Thymus (tissue), 11 donors: ENCODE measurements around the gene ZNF519. TPM values are rescaled to one million over a fixed set of nuclear protein-coding genes. Genes with fewer than 3 reads are reported as not detected.
"Not testable (repeated sequence)": the region's sequence is repeated elsewhere in the genome, so short reads cannot be mapped to it uniquely, and the experiment has no call there.

ENCODE experiments used
- DNase-seq, 9 donors: peaks; one replicate each; pipeline ENCODE4 v3.0.0-alpha.2; 2013; ENCODE audit warnings: low spot score in 9 of 9, low read depth in 6 of 9, missing footprints in 1 of 9
- H3K27ac ChIP-seq, 2 donors: one replicate each; pipeline ENCODE4 v1.5.1; 2013; ENCODE audit warnings: control low read depth in 1 of 2, low read depth in 1 of 2, low read length in 1 of 2, mild to moderate bottlenecking in 1 of 2, moderate library complexity in 1 of 2
- H3K27me3 ChIP-seq, 2 donors: one replicate each; pipeline ENCODE4 v1.5.1; 2013; ENCODE audit warnings: low read length in 1 of 2; ENCODE audit not compliant: control insufficient read depth in 2 of 2, insufficient read depth in 1 of 2
- H3K36me3 ChIP-seq, 2 donors: one replicate each; pipeline ENCODE4 v1.5.1; 2013; ENCODE audit warnings: low read length in 1 of 2, mild to moderate bottlenecking in 1 of 2, moderate library complexity in 1 of 2; ENCODE audit not compliant: control insufficient read depth in 2 of 2, insufficient read depth in 2 of 2
- H3K4me1 ChIP-seq, 2 donors: one replicate each; pipeline ENCODE4 v1.5.1; 2013; ENCODE audit warnings: low read length in 2 of 2; ENCODE audit not compliant: control insufficient read depth in 2 of 2, insufficient read depth in 2 of 2
- H3K4me3 ChIP-seq, 2 donors: one replicate each; pipeline ENCODE4 v1.5.1; 2013; ENCODE audit warnings: low read length in 2 of 2, control low read depth in 1 of 2, mild to moderate bottlenecking in 1 of 2
- H3K9me3 ChIP-seq, 2 donors: one replicate each; pipeline ENCODE4 v1.5.1; 2013; ENCODE audit warnings: low read length in 1 of 2, mild to moderate bottlenecking in 1 of 2; ENCODE audit not compliant: control insufficient read depth in 2 of 2, insufficient read depth in 1 of 2
- WGBS: extraction: QIAGEN DNeasy Blood & Tissue Kit; methylation state at CpG from one replicate; pipeline ENCODE4 v1.1.7; 2013; 5-methylcytosine and 5-hydroxymethylcytosine counted together
- polyA plus RNA-seq: library from polyadenylated mRNA; stranded (reverse); fragments of 200-250 nt; gene quantifications from one replicate; pipeline ENCODE4 v1.2.3, GENCODE V29; 2013
- total RNA-seq: library from RNA; stranded (reverse); fragments of 120-200 nt; gene quantifications from one replicate; pipeline ENCODE4 v1.2.4, GENCODE V29; 2013
- donor health status: healthy.

The ZNF519 gene
- total and polyA plus RNA-seq, 2 donors: 2.8 to 7.7 TPM

GRCh38 chr18:14149121-14149850, 17.1 kb upstream of the ZNF519 start:
- not testable (repeated sequence) for H3K9me3 ChIP-seq, H3K4me3 ChIP-seq, H3K27me3 ChIP-seq, H3K36me3 ChIP-seq, H3K27ac ChIP-seq, DNase-seq, H3K4me1 ChIP-seq
- WGBS: 90% methylated on average over 9 of the region's 9 CpGs

GRCh38 chr18:14147935-14148865, 16.0 kb upstream of the ZNF519 start:
- H3K9me3 ChIP-seq, H3K4me1 ChIP-seq, DNase-seq, H3K36me3 ChIP-seq, H3K27me3 ChIP-seq, H3K4me3 ChIP-seq, H3K27ac ChIP-seq: not testable (repeated sequence)
- 90% methylated on average over 24 of the region's 24 CpGs for whole genome bisulfite sequencing

GRCh38 chr18:14146771-14147170, 14.5 kb upstream of the ZNF519 start:
- not testable (repeated sequence) for H3K9me3 ChIP-seq, H3K4me1 ChIP-seq, H3K27ac ChIP-seq, DNase-seq, H3K36me3 ChIP-seq, H3K27me3 ChIP-seq, H3K4me3 ChIP-seq
- WGBS: 96% methylated on average over 23 of the region's 23 CpGs

GRCh38 chr18:14145581-14146338, 13.5 kb upstream of the ZNF519 start:
- not testable (repeated sequence) for H3K27ac ChIP-seq, H3K36me3 ChIP-seq, H3K4me1 ChIP-seq, DNase-seq, H3K9me3 ChIP-seq, H3K27me3 ChIP-seq, H3K4me3 ChIP-seq
- WGBS: 87% methylated on average over 18 of the region's 19 CpGs

- not testable (repeated sequence) for H3K27ac ChIP-seq, H3K4me1 ChIP-seq, H3K9me3 ChIP-seq, H3K4me3 ChIP-seq, H3K27me3 ChIP-seq, DNase-seq, H3K36me3 ChIP-seq
- 99% methylated on average over 6 of the region's 6 CpGs for WGBS
Measured at GRCh38 chr18:14145021-14145420, 12.8 kb upstream of the ZNF519 start.

GRCh38 chr18:14144628-14144895, 12.3 kb upstream of the ZNF519 start:
- Histone ChIP-seq H3K36me3 (no peaks in the 10 kb centered on the region), H3K4me3 (no peak overlapping the region), H3K4me1 (no peaks in the 10 kb centered on the region), H3K27ac (no peak overlapping the region), H3K27me3 (no peaks in the 10 kb centered on the region), H3K9me3 (no peaks in the 10 kb centered on the region)
- WGBS: 90% methylated on average over 6 of the region's 6 CpGs
- no peak for DNase-seq

- DNase-seq, H3K4me3 ChIP-seq: not testable (repeated sequence)
- 95% methylated on average over 15 of the region's 16 CpGs for WGBS
Measured at GRCh38 chr18:14143871-14144627, 11.8 kb upstream of the ZNF519 start.

GRCh38 chr18:14143396-14143795, 11.2 kb upstream of the ZNF519 start:
- not testable (repeated sequence) for H3K36me3 ChIP-seq, H3K4me1 ChIP-seq, H3K9me3 ChIP-seq, H3K4me3 ChIP-seq, H3K27ac ChIP-seq, DNase-seq, H3K27me3 ChIP-seq
- 93% methylated on average over 15 of the region's 17 CpGs for WGBS

More at GRCh38 chr18:14143871-14144627, 11.8 kb upstream of the ZNF519 start:
- not testable (repeated sequence) for H3K27ac ChIP-seq, H3K36me3 ChIP-seq, H3K4me1 ChIP-seq, H3K27me3 ChIP-seq, H3K9me3 ChIP-seq
